ENCODE data around the gene ZNF439.

GRCh38 chr19:11843722-11844121 lies 4.8 kb upstream of the ZNF439 start:
- no peak for TF ChIP-seq CEBPB (IDR thresholded peaks at IDR 0.05; ENCODE audit: low read depth, low read length)
- TF ChIP-seq, protein P1, sequence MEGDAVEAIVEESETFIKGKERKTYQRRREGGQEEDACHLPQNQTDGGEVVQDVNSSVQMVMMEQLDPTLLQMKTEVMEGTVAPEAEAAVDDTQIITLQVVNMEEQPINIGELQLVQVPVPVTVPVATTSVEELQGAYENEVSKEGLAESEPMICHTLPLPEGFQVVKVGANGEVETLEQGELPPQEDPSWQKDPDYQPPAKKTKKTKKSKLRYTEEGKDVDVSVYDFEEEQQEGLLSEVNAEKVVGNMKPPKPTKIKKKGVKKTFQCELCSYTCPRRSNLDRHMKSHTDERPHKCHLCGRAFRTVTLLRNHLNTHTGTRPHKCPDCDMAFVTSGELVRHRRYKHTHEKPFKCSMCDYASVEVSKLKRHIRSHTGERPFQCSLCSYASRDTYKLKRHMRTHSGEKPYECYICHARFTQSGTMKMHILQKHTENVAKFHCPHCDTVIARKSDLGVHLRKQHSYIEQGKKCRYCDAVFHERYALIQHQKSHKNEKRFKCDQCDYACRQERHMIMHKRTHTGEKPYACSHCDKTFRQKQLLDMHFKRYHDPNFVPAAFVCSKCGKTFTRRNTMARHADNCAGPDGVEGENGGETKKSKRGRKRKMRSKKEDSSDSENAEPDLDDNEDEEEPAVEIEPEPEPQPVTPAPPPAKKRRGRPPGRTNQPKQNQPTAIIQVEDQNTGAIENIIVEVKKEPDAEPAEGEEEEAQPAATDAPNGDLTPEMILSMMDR (IDR thresholded peaks at IDR 0.05; ENCODE audit: control extremely low read depth in 1 of 3, insufficient read depth in 1 of 3, low read depth in 1 of 3, low read length in 3 of 3): no peak
- TF ChIP-seq SRF (IDR thresholded peaks at IDR 0.05; ENCODE audit: low read depth, low read length): no peak
- no peak for TF ChIP-seq YY1 (IDR thresholded peaks at IDR 0.05; ENCODE audit: low read depth, low read length)
- no peak for TF ChIP-seq POLR2A (IDR thresholded peaks at IDR 0.05; ENCODE audit: control extremely low read depth in 1 of 2, low read depth in 2 of 2, low read length in 2 of 2)

Data from H1 (cell line).